ENCODE data around the gene CC2D1A.

CC2D1A gene

GRCh38 chr19:13876834-13877233 lies 29.2 kb upstream of the CC2D1A start, which contains the start of gene NANOS3:
NANOS3 (plus strand) TSS chr19:13877134; CDS start chr19:13877249, 115 bp downstream.
- no peak for FAIRE-seq

GRCh38 chr19:13877303-13877702 lies 28.7 kb upstream of the CC2D1A start:
- FAIRE-seq: no peak

More at GRCh38 chr19:13876834-13877233, 29.2 kb upstream of the CC2D1A start, which contains the start of gene NANOS3:
- no peak for DNase-seq (ENCODE audit: insufficient read length, low spot score)

GRCh38 chr19:13880059-13881043 lies 25.6 kb upstream of the CC2D1A start:
- peak; percentile 99 for FAIRE-seq
- DNase-seq (ENCODE audit: insufficient read length, low spot score): peak; percentile 99

More at GRCh38 chr19:13877303-13877702, 28.7 kb upstream of the CC2D1A start:
- DNase-seq (ENCODE audit: insufficient read length, low spot score): no peak

GRCh38 chr19:13881251-13881691 lies 24.7 kb upstream of the CC2D1A start:
- FAIRE-seq (peak; percentile 80), DNase-seq (ENCODE audit: insufficient read length, low spot score) (no peak)

- FAIRE-seq (peak; percentile 90), DNase-seq (ENCODE audit: insufficient read length, low spot score) (no peak)
Observed at GRCh38 chr19:13881692-13882418, 24.1 kb upstream of the CC2D1A start.

- FAIRE-seq: no peak
- no peak for DNase-seq (ENCODE audit: insufficient read length, low spot score)
Observed at GRCh38 chr19:13882419-13882795, 23.6 kb upstream of the CC2D1A start.

- FAIRE-seq: no peak
- no peak for DNase-seq (ENCODE audit: insufficient read length, low spot score)
Observed at GRCh38 chr19:13882836-13883235, 23.2 kb upstream of the CC2D1A start.

- DNase-seq (ENCODE audit: insufficient read length, low spot score) (no peak), FAIRE-seq (no peak)
Observed at GRCh38 chr19:13883516-13884064, 22.4 kb upstream of the CC2D1A start.

- FAIRE-seq: no peak
- DNase-seq (ENCODE audit: insufficient read length, low spot score): no peak
Observed at GRCh38 chr19:13884726-13885591, 21.0 kb upstream of the CC2D1A start.

- DNase-seq (ENCODE audit: insufficient read length, low spot score): no peak
- FAIRE-seq: no peak
Observed at GRCh38 chr19:13885826-13886365, 20.1 kb upstream of the CC2D1A start.

GRCh38 chr19:13887018-13887436 lies 19.0 kb upstream of the CC2D1A start:
- DNase-seq (ENCODE audit: insufficient read length, low spot score) (no peak), FAIRE-seq (no peak)

GRCh38 chr19:13887517-13887916 lies 18.5 kb upstream of the CC2D1A start:
- FAIRE-seq (no peak), DNase-seq (ENCODE audit: insufficient read length, low spot score) (no peak)

- DNase-seq (ENCODE audit: insufficient read length, low spot score) (no peak), FAIRE-seq (no peak)
Observed at GRCh38 chr19:13888281-13888680, 17.7 kb upstream of the CC2D1A start.

GRCh38 chr19:13890136-13890535 lies 15.9 kb upstream of the CC2D1A start:
- no peak for DNase-seq (ENCODE audit: insufficient read length, low spot score)
- FAIRE-seq: no peak

- FAIRE-seq: no peak
- DNase-seq (ENCODE audit: insufficient read length, low spot score): no peak
Observed at GRCh38 chr19:13892870-13893269, 13.1 kb upstream of the CC2D1A start.

GRCh38 chr19:13894552-13894951 lies 11.4 kb upstream of the CC2D1A start:
- DNase-seq (ENCODE audit: insufficient read length, low spot score): no peak
- FAIRE-seq: no peak

GRCh38 chr19:13896227-13896626 lies 9.8 kb upstream of the CC2D1A start:
- DNase-seq (ENCODE audit: insufficient read length, low spot score) (no peak), FAIRE-seq (no peak)

- no peak for DNase-seq (ENCODE audit: insufficient read length, low spot score)
- FAIRE-seq: no peak
Observed at GRCh38 chr19:13899393-13899792, 6.6 kb upstream of the CC2D1A start.

GRCh38 chr19:13899912-13900584 lies 6.0 kb upstream of the CC2D1A start:
- FAIRE-seq (no peak), DNase-seq (ENCODE audit: insufficient read length, low spot score) (no peak)
